DMS114 treated with DMSO at 0.1 percent for 48 hours (cell line): Measurements from ENCODE around the gene CABLES2.
A peak's percentile ranks its signal among the peaks of the same experiment; 100 is the strongest.

Source experiments
- DNase-seq: peaks from one replicate; lab custom pipeline; 2025; ENCODE audit not compliant: unreplicated experiment; lab: John Stamatoyannopoulos, UW

Gene CABLES2

DNA sequence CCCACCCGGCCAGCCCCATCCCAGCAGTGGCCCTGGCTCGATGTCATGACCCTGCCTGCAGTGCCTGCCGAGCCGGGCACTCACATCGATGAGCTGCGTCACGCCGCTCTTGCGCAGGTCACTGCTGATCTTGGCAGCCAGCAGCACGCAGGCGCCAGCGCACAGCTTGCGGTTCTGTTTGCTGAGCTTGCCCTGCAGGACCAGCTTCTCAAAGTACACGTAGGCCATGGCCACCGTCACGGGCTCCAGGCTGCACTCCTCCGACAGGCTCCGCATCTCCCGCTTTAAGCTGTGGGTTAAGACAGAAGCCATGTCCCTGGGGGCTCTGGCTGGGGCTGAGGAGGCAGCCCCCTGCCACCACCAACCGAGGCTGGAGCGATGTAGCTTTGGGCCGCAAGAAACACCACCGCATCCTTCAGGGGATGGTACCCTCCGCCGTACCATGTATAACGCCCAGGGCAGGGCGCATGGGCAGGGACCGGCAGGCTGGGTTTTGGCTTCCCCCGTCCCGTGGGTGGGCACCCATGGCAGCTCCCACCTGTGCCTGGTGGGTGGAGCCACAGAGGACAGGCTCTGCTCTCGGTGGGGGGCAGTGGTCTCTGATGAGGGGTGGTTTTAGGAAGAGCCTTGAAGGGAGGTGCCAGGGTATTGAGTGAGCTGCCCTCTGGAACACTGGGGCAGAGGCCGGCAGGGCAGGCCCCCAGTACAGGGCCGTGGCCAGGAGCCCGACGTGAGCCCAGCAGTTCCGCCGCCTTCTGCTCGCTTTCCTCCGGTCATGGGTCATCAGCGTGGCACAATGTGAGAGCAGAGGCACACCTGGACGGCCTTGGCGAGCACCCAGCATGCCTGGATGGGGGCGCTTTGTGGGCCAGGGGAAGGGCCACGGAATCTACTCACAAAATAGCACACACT is 15.7 kb downstream of the CABLES2 start:
- DNase-seq = no peak

DNA sequence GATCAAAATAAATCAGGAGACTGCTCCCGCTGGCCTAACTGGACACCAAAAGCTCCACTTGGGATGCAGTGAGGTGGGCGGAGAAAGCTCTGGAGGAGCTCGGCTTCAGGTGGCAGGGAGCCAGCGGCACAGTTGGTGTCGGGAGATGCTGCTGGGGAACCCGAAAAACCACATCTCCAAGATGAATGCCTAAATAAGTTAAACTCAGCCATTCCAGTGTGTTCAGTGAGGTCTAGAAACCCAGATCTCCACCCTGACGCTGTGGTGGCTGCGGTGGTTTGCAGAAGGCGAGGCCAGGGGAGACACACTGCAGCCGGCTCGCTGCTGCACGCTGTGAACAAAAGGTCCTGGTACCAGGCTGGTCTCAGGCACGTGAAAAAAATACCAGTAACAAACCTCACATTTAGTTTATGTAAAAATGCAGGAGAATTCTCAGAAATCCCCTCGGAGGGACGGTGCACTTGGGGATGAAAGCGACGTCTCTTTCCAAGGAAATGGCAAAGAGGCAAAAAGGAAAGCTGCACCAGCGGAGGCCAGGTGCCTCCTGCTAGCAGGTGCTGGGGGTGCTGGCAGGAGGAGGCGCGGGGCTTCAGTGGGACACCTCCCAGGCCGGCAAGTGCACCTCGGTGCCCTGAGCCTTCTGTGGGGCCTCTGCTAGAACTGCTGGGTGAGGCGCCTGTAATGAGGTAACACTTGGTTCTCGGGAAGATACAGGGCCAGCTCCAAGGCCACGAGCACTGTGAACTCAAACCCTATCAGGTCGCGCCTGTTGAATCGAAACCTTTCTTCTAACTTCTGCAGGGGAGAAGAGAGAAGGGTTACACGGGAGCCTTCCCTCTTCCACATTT is 16.5 kb downstream of the CABLES2 start:
- no peak for DNase-seq

DNA sequence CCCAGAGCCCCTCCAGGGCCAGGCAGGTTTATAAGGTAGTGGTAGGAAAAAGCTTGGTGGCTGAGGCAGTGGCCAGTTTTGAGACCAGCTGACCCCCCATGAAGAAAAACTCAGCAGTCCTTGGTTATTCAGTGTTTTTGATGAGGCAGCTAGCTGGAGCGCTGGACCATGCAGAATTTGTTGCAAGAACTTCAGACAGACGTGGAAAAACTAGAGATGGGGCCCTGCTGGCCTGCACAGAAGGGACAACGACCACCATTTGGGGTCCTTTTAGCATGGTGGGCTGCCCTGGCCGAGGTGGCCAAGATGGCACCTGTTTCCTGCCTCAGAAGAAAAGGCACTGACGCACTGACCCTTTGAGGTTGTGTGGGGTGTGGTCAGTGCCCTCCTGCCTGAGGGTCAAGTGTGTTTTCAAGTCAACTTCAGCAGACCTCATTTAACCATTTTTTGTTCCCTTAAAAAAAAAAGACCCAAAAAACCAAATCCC is 17.4 kb downstream of the CABLES2 start:
- DNase-seq = no peak

DNA sequence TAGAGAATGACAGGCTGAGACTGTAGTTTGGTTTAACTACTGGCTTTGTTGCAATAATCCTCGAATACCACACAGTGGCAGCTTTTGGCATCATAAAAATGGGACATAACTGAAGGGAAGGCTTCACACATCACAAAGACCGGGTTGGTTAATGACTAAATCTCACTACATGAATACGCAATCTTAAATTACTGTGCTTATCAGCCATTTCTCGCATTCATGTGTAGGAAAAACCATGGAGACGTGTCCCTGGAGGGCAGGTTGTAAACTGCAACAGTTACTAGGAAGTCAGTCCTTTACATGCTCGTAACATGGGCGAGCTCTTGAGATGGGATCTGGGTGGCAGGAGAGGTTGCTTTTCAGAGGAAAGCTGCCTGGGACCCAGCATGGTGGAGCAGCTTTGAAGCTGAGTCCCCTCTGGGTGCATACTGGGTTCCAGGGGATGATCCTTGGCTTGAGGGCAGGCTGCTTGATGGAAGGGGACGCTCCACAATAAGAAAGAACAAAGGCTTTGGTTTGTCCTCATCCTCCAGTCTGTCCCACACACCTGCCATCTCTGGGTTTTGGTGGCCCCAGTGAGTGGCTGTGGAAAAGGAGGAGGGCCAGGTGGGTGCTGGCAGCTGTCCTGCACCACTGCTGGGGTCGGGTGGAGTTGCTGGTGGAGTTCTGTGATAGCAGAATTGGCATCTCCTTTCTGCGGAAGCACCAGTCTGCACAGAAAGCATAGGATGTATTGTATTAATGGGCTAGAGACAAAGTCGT is 18.1 kb downstream of the CABLES2 start:
- DNase-seq = no peak

DNA sequence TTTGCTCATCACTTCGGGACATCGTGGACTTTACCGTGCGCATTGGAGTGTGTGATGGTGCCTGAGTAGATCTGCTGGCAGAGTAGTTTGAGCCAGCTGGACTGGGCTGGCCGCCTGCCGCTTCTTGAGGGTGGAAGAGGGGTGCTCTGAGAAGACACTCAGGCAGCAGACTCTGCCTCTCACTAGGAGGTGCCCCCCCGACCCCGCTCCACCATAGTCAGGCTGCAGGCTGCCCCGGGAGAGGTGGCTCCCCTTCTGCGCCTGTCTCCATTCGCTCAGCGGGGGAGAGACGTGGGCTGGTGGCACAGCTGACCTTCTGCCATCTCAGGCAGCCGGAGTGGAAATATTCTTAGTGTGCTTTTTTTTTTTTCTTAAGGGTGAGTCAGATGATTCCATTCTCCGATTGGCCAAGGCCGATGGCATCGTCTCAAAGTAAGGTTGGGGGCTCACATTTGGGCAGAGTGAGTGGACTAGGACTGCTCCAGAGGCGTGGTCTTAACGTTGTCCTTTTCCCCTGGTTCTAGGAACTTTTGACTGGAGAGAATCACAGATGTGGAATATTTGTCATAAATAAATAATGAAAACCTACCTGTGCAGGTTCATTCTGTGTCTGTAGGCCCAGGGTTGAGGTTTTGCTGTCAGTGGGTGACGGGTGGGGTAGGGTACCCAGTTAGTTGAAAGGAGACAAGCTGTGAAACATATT is 19.0 kb downstream of the CABLES2 start:
- no peak for DNase-seq

DNA sequence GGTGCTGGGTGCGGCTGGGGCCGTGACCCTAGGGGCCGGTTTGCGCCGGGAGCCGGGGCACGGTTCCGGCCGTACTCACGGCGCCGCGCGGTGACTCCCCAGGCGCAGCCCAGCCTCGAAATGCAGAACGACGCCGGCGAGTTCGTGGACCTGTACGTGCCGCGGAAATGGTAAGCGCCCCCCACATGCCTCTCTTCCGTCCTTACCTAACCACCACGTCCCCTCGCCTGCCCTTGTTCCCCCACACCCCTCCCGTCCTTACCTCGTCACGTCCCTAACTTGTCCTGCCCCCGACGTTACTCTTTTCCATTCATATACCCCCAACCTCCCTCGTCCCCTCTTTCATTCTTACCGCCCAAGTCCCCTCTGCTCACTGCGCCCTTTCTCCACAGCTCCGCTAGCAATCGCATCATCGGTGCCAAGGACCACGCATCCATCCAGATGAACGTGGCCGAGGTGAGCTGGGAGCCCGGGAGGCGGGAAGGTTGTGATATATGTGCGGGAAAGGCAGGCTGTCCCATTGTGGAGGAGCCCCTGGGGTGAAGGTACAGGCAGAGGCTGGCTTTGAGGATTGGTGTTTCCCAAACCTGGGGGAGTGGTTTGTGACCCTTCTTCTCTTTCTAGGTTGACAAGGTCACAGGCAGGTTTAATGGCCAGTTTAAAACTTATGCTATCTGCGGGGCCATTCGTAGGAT is 19.7 kb downstream of the CABLES2 start:
- DNase-seq = no peak

DNA sequence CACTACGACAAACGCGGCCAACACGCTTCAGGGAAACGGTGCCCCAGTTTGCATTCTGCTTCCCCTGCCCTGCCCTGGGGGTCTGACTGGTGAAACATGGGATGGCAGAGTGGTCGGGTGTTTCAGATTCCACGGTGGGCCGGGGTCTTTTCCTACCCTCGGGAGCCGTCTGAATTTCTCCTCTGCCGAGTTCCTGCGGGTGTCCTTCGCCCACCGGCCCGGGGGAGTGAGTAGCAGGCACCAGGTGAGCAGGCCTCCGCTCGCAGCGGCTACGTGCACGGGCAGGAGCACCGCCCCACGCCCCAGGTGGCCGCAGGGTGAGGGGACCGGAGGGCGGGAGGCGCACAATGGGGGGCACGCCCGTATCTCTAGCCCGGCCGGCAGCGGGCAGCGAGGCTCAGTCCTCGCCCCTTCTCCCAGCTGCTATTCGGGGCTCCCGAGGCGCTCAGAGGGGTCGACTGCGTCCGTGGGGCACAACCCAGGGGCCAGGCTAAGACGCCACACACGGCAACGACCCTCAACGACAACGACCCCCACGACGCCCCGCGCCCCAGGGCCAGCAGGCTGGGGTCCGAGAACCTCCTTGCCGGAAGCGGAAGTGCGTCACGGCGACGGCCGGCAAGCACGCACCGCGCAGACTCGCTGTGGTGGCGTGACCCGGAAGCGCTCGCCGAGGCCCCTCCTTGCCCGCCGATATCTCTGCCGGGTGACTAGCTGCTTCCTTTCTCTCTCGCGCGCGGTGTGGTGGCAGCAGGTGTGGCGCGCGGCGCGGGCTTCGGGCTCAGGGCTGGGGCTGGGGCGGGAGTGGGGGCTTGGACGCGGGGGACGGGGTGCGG is 20.5 kb downstream of the CABLES2 start, which contains the start of gene RPS21:
TSS of gene RPS21 (plus strand) at position 721 of the 836 bp plus-strand sequence. CDS start 236 bp downstream, outside the sequence.
- DNase-seq = peak; percentile 72

DNA sequence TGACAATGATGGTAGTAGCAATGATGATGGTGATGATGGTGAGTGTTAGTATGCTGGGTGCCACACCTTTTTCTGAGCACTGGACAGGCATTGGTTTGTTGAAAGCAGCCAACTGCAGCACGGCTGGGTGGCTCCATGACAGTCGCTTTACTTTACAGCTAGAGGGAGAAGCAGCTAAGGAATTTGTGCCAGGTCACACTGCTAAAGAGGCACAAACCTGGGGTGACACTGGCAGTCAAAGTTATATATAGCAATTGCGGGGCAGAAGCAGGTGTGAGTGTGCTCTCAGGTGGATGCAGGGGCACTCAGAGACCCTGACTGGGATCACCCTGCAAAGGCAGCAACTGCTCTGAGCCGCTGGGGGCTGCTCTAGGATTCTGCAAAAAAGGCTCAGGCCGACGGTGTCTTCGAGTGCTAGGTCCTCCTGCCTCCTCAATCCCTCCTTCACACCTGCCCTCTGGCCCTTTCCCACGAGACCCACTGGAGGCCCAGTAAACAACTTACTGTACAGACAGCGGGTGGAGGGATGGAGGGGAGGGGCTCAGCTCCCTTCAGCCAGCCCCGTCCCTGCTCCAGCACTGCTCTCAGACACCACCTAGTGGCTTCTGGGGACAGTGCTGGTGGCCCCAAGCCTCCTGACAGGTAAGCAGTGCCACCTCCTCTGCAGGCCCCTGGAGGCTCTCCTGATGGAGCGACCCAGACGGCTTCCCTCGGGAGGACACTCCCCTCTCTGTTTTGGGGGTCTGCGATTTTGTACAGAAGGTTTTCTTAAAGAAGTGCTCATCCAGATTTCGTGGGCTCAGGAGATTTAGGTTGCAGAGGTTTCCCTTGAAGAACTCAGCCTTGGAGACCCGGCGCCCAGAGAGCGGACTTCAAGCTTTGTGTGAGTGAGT is 24.5 kb downstream of the CABLES2 start:
- DNase-seq = peak; percentile 53

DNA sequence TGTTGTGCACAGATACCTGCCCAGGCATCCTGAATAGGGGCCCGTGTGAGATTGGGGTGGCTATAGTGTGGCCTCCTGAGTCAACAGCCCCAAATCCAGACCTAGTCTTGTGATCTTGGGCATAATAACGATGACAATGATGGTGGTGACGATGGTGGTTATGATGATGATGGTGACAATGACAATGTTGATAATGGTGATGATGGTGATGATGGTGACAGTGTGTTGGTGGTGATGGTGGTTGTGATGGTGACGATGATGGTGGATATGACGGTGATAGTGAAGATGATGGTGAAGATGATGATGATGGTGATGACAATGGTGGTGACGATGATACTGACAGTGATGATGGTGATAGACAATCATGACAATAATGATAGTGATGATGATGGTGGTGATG is 25.2 kb downstream of the CABLES2 start:
- DNase-seq = no peak

DNA sequence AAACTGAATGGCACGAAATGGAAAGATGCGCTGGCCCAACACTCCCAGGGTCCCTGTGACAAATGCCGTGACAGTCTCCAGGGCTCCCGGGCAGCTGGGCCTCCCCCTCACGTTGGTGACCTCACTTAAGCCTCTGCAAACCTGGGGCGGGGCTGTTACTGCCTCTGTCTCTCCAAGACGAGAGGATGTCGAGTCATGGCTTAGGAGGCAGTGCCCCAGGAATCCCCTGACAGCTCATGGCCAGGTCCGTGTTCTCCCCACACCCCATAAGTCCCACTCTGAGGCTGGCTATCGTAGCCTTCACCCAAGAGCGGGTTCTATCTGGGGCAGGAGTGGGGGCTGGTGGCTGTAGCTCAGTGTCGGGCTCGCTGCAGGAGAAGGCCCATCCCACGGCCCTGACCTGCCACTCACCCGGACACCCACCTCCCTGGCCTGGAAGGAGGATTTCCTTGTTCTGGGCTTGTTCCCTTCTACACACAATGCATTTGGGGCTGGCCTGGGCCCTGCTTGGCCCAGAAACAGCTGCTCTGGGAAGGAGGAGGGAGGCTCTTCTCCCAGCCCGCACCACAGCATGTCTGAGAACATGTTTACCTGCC is 25.8 kb downstream of the CABLES2 start:
- DNase-seq = no peak

DNA sequence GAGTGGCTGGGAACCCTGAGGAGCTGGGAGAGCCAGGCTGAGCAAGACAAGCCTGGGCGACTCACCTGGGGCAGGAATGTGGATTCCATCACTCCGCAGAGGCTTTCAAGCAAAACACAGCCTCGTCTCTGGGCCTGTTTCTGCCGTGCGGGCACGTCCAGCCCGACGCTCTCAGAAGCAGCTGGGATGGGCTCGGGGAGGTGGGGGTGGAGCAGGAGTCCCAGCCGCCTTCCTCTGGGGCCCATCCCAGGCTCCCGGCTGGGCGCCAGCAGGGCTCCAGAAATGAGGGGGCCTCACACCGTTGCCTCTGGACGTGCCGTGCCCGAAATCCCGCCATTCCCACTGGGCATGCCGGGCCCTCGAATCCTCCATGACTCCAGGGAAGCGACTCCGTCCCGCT is 28.9 kb downstream of the CABLES2 start:
- DNase-seq = no peak

DNA sequence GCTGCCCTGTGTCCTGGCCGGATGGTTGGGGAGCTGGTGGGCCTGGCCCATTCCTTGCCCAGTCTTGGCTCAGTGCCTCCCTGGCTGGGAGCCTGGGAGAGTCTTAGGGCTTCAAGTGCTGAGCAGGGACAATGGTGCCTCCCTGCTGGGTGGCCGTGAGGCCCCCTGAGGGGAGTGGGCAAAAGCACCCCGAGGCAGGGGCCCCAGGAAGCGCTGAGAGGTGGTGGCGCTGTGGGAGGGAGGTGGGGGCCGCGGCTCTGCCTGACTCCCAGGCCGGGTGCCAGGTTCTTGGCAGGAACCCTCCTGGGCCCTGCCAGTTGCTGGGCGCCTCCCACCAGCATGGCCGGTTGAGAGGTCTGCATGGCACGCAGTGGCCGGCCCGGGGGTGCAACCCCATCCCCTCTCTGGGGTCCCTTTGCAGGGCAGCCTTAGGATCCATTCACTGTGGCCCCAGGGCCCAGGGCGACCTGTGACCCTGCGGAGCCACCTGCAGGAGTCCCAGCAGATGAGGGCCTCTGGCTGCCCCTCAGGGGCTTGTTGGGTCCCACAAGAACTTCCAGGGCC is 29.4 kb downstream of the CABLES2 start:
- no peak for DNase-seq

DNA sequence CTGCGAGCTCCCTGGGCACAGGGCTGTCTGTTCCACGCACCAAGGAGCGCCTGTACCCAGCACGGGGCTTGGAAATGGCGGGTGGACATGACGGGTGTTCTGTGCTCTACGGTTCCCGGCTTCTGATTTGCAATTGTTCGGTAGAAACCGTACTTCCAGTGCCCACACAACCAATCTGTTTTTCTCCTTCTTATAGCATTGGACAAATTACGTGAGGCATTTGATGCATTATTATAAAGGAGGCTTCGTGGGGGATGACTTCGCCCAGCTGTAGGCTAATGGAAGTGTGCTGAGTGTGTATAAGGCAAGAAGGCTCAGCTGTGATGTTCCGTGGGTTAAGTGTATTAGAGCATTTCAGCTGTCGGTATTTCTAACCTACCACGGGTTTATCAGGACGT is 30.0 kb downstream of the CABLES2 start:
- no peak for DNase-seq

DNA sequence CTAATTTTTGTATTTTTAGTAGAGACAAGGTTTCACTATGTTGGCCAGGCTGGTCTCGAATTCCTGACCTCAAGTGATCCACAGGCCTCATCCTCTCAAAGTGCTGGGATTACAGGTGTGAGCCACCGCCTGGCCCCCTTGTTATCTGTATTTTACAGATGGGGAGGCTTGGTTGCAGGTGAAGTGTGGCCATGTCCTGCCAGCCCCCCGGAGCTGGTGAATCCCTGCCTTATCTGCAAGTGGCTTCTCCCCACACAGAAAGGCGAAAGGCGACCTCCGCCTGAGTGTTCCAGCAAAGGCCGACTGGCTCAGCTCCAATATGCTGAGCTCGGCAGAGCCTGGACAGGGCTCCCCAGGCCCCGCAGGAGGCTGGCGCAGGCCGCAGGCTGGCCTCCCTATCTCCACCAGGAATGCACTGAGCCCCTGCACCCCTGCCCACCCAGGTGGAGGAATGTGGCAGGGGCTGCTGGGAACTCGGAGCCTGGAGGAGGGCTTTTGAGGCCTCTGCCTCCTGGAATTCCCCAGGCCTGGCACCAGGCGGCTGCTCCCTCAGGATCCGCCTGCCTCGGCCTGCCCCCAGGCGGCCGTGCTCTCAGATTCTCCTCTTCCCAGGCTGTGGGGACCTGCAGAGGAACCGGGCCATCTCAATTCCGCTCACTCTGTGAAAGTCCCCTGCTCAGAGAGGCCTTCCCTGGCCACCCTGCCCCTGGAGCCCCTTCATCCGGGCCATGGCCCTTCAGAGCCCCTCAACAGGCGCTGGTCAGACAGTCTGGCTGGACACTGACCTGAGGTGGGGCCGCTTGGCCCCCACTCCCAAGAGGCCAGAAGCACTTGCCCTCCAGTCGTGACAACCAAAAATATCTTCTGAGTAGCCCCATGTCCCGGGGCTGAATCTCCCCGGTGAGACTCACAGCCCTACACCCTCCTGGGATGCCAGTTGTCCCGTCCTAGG is 30.7 kb downstream of the CABLES2 start:
- no peak for DNase-seq

DNA sequence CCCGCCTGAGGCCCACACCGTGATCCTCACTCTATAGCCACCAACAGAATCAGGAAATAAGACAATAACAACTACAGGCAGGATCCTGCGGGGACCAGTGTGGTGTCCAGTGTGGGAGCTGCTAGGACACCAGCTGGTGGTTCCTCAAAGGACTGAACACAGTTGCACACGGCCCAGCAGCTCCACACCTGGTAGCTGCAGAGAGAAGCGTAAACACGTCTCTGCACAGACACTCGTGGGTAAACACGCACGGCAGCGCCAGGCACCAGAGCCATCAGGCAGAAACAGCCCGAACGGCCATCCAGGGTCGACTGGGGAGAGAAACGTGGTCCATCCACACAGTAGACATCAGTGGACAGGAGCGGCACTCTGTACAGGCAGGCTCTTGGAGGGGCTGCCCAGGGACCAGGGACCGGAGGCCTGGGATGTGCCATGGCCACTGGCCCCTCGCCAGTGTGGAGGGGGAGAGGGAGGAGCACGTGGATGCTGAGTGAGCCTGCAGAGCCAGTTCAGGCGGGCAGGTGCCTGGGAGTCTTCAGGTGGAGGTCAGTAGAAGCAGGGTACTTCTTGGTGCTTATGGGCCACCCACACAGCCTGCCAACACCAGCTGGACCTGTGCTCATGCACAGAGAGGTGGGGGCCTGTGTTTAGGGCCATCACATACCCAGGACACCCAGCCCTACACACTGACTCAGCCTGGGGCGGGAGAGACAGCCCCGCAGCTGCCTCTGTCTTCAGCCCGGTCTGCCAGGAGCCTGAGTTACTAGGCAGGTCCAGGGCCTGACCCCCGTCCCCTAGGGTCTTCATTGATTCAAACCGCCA is 32.5 kb downstream of the CABLES2 start:
- DNase-seq = no peak
